NOMO-1 (cell line): Measurements from ENCODE around the gene SPACDR.
"Not testable (repeated sequence)": the region's sequence is repeated elsewhere in the genome, so short reads cannot be mapped to it uniquely, and the experiment has no call there.

Experiments
- DNase-seq, 2 experiments: peaks; one replicate each; lab custom pipeline; 2025; ENCODE audit not compliant: unreplicated experiment in 2 of 2; lab: John Stamatoyannopoulos, UW

The SPACDR gene

GRCh38 chr7:100464210-100464660 is at the start of gene SPACDR:
Gene SPACDR, minus strand, starts transcription at chr7:100464260. Its CDS starts 235 bp downstream, at chr7:100464025.
- DNase-seq = no peak

- DNase-seq = no peak
Measured at GRCh38 chr7:100513212-100513810, 49.3 kb upstream of the SPACDR start.

GRCh38 chr7:100510437-100511239 is 46.6 kb upstream of the SPACDR start:
- DNase-seq = no peak

GRCh38 chr7:100509231-100509630 is 45.2 kb upstream of the SPACDR start:
- DNase-seq = no peak

- DNase-seq = no peak
Measured at GRCh38 chr7:100506356-100506923, 42.4 kb upstream of the SPACDR start.

- no peak for DNase-seq
Measured at GRCh38 chr7:100504887-100505611, 41.0 kb upstream of the SPACDR start.

GRCh38 chr7:100504031-100504430 is 40.0 kb upstream of the SPACDR start:
- DNase-seq = not testable (repeated sequence)

- not testable (repeated sequence) for DNase-seq
Measured at GRCh38 chr7:100500743-100501142, 36.7 kb upstream of the SPACDR start.

GRCh38 chr7:100496509-100496908 is 32.4 kb upstream of the SPACDR start:
- DNase-seq = no peak

- DNase-seq = peak; percentile 30 to 40
Measured at GRCh38 chr7:100493476-100494264, 29.6 kb upstream of the SPACDR start.

GRCh38 chr7:100492738-100493475 is 28.8 kb upstream of the SPACDR start:
- no peak for DNase-seq

GRCh38 chr7:100491192-100491578 is 27.1 kb upstream of the SPACDR start:
- DNase-seq = no peak

GRCh38 chr7:100490483-100491191 is 26.6 kb upstream of the SPACDR start:
- no peak for DNase-seq

GRCh38 chr7:100489824-100490223 is 25.8 kb upstream of the SPACDR start:
- DNase-seq = peak; percentile 50 to 66

GRCh38 chr7:100489121-100489520 is 25.1 kb upstream of the SPACDR start:
- no peak for DNase-seq

- no peak for DNase-seq
Measured at GRCh38 chr7:100488333-100489095, 24.5 kb upstream of the SPACDR start.

GRCh38 chr7:100486753-100487446 is 22.8 kb upstream of the SPACDR start:
- DNase-seq = no peak
